GM19438 (cell line): Measurements from ENCODE around the gene GPAT2.
"Not testable (repeated sequence)": the region's sequence is repeated elsewhere in the genome, so short reads cannot be mapped to it uniquely, and the experiment has no call there.

Source experiments
- ATAC-seq: cut with Tn5 transposase; IDR thresholded peaks from one replicate; pipeline ENCODE4 v1.9.1; 2021; ENCODE audit warnings: low read depth; ENCODE audit not compliant: unreplicated experiment

GPAT2 gene

GRCh38 chr2:96065954-96066353 is 31.2 kb upstream of the GPAT2 start:
- ATAC-seq: not testable (repeated sequence)

GRCh38 chr2:96065381-96065930 is 30.7 kb upstream of the GPAT2 start:
- ATAC-seq: no peak

GRCh38 chr2:96064760-96065159 is 30.0 kb upstream of the GPAT2 start:
- not testable (repeated sequence) for ATAC-seq

- not testable (repeated sequence) for ATAC-seq
Observed at GRCh38 chr2:96064047-96064675, 29.4 kb upstream of the GPAT2 start.

- ATAC-seq: not testable (repeated sequence)
Observed at GRCh38 chr2:96063116-96063899, 28.6 kb upstream of the GPAT2 start.

GRCh38 chr2:96062483-96062882 is 27.8 kb upstream of the GPAT2 start:
- ATAC-seq: not testable (repeated sequence)

GRCh38 chr2:96061901-96062300 is 27.2 kb upstream of the GPAT2 start:
- ATAC-seq: not testable (repeated sequence)

GRCh38 chr2:96061197-96061817 is 26.6 kb upstream of the GPAT2 start:
- ATAC-seq: not testable (repeated sequence)

GRCh38 chr2:96060325-96060724 is 25.6 kb upstream of the GPAT2 start:
- not testable (repeated sequence) for ATAC-seq

- ATAC-seq: not testable (repeated sequence)
Observed at GRCh38 chr2:96059443-96059842, 24.7 kb upstream of the GPAT2 start.

- ATAC-seq: not testable (repeated sequence)
Observed at GRCh38 chr2:96055830-96056229, 21.1 kb upstream of the GPAT2 start.

GRCh38 chr2:96054537-96054936 is 19.8 kb upstream of the GPAT2 start:
- not testable (repeated sequence) for ATAC-seq

GRCh38 chr2:96053385-96053784 is 18.7 kb upstream of the GPAT2 start:
- ATAC-seq: not testable (repeated sequence)

- ATAC-seq: not testable (repeated sequence)
Observed at GRCh38 chr2:96052632-96053031, 17.9 kb upstream of the GPAT2 start.

GRCh38 chr2:96049917-96050262 is 15.2 kb upstream of the GPAT2 start:
- ATAC-seq: not testable (repeated sequence)

- not testable (repeated sequence) for ATAC-seq
Observed at GRCh38 chr2:96049049-96049916, 14.6 kb upstream of the GPAT2 start.

- not testable (repeated sequence) for ATAC-seq
Observed at GRCh38 chr2:96035554-96035953, 838 bp upstream of the GPAT2 start.

- not testable (repeated sequence) for ATAC-seq
Observed at GRCh38 chr2:96033997-96034396, 719 bp downstream of the GPAT2 start.

GRCh38 chr2:96027725-96028325 is 6.9 kb downstream of the GPAT2 start:
- ATAC-seq: not testable (repeated sequence)

GRCh38 chr2:96025755-96026154 is 9.0 kb downstream of the GPAT2 start:
- not testable (repeated sequence) for ATAC-seq
